SK-N-SH (cell line): ENCODE results near the gene POU6F2.

Experiments
- GABPA ChIP-seq: IDR thresholded peaks from 2 replicates; pipeline ENCODE4 v1.4.0; 2012; ENCODE audit warnings: low read depth, mild to moderate bottlenecking
- POLR2AphosphoS5 ChIP-seq: IDR thresholded peaks from 2 replicates; pipeline ENCODE4 v1.6.1; 2012; ENCODE audit warnings: low read depth, low read length
- TF ChIP-seq, protein P1 (sequence below): fragments of 200-600 bp; sonication (generic); IDR thresholded peaks from 2 replicates; pipeline ENCODE4 v1.6.1; 2017; ENCODE audit warnings: antibody characterized with exemption, mild to moderate bottlenecking, moderate library complexity
- TF ChIP-seq, protein P2 (sequence below): fragments of 150-350 bp; IDR thresholded peaks from 2 replicates; pipeline ENCODE4 v1.6.1; 2016; ENCODE audit warnings: mild to moderate bottlenecking, low read depth, low read length
- TF ChIP-seq, protein P3 (sequence below): IDR thresholded peaks from 2 replicates; pipeline ENCODE4 v1.4.0; 2012; ENCODE audit warnings: low read depth

GRCh38 chr7:39313376-39313775, 335.7 kb downstream of the POU6F2 start:
- no peak for TF ChIP-seq GABPA
- TF ChIP-seq, protein P1, sequence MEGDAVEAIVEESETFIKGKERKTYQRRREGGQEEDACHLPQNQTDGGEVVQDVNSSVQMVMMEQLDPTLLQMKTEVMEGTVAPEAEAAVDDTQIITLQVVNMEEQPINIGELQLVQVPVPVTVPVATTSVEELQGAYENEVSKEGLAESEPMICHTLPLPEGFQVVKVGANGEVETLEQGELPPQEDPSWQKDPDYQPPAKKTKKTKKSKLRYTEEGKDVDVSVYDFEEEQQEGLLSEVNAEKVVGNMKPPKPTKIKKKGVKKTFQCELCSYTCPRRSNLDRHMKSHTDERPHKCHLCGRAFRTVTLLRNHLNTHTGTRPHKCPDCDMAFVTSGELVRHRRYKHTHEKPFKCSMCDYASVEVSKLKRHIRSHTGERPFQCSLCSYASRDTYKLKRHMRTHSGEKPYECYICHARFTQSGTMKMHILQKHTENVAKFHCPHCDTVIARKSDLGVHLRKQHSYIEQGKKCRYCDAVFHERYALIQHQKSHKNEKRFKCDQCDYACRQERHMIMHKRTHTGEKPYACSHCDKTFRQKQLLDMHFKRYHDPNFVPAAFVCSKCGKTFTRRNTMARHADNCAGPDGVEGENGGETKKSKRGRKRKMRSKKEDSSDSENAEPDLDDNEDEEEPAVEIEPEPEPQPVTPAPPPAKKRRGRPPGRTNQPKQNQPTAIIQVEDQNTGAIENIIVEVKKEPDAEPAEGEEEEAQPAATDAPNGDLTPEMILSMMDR: no peak
- no peak for TF ChIP-seq POLR2AphosphoS5
- TF ChIP-seq, protein P2, sequence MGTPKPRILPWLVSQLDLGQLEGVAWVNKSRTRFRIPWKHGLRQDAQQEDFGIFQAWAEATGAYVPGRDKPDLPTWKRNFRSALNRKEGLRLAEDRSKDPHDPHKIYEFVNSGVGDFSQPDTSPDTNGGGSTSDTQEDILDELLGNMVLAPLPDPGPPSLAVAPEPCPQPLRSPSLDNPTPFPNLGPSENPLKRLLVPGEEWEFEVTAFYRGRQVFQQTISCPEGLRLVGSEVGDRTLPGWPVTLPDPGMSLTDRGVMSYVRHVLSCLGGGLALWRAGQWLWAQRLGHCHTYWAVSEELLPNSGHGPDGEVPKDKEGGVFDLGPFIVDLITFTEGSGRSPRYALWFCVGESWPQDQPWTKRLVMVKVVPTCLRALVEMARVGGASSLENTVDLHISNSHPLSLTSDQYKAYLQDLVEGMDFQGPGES: no peak
- TF ChIP-seq, protein P3, sequence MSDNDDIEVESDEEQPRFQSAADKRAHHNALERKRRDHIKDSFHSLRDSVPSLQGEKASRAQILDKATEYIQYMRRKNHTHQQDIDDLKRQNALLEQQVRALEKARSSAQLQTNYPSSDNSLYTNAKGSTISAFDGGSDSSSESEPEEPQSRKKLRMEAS: no peak
